CD1c-positive myeloid dendritic cell (primary cell): Measurements from ENCODE around the gene KLF13.

Experiments used
- DNase-seq: peaks from one replicate; pipeline ENCODE4 v3.0.0-alpha.2; 2016; ENCODE audit errors: extremely low spot score

Gene KLF13

DNA sequence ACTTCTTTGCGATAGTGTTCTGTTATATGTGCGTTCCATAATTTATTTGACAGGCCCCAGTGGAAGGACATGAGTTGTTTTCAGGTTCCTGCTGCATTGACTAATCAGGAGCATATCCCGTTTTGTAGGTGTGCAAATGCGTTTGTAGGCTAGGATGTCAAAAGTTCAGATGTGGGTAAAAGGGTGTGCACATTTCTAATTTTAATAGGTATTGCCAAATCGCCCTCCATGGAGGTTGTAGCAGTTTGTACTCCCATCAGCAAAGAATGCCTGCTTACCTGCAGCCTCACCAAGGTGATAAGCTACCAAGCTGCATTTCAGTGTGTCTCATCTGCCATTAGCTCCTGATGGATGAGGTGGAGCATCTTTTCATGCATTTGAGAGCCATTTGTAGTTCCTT, 36.3 kb downstream of the KLF13 start:
- DNase-seq = no peak

DNA sequence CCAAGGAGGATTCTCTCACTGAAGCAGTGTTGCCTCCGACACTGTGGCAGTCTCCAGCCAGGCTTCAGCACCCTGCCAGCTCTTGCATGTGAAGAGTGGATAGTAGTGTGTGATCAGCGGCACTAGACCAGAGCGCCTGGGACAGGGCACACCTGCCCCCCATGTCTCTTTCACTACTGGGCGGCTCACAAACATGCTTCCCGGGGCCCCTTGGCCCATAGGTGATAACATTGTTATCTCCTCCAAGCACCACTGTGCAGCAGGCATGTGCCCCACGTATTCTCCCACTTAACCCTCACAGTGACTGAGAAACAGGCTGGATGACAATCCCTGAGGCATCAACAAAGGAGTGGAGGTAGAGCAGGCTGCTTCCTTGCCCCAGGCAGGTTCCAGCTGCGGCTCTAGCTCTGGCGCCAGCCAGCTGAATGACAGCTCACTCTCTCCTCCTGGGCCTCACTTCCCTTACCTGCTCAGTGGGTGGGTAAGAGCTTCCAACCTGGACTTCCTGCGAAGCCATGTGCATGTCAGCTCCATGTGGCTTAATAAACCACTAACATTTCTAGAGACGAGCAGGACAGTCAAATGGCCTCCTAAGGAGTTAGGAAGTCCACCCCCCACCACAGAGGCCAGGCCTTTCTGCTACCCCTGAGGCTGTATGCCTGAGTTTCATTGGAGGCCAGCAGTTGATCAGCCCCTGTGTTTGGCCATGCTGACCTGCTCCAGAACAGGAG, 37.8 kb downstream of the KLF13 start:
- no peak for DNase-seq

GRCh38 chr15:31365032-31365654, 38.5 kb downstream of the KLF13 start:
- no peak for DNase-seq

- peak; percentile 83 for DNase-seq
Observed at GRCh38 chr15:31365655-31366127, 39.1 kb downstream of the KLF13 start.

DNA sequence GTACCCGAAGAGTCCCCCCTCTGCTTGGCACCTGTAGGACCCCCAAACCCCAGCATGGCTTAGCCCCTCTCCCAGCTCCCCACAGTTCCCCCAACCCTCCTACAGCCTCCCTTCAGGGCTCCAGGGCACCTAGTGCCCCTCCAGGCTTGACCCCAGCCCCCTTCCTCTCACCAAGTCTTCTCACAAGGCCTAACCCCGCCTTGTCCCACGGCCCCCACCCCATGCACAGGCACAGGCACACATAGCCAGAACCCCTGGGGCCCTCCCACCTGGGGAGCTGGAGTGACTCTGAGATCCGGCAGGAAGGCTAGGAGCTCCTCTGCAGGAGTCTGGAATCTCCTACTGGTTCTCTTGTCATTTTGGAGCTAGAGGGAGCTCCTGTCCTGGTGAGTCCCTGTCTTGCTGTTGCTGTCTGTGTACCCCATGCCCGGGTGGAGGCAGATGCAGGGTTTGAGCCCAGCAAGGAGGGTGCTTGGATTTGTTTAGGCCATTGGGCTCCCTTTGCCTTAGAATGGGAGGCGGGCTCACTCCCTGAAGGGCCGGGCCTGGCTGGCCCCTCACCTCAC, 39.6 kb downstream of the KLF13 start:
- no peak for DNase-seq

DNA sequence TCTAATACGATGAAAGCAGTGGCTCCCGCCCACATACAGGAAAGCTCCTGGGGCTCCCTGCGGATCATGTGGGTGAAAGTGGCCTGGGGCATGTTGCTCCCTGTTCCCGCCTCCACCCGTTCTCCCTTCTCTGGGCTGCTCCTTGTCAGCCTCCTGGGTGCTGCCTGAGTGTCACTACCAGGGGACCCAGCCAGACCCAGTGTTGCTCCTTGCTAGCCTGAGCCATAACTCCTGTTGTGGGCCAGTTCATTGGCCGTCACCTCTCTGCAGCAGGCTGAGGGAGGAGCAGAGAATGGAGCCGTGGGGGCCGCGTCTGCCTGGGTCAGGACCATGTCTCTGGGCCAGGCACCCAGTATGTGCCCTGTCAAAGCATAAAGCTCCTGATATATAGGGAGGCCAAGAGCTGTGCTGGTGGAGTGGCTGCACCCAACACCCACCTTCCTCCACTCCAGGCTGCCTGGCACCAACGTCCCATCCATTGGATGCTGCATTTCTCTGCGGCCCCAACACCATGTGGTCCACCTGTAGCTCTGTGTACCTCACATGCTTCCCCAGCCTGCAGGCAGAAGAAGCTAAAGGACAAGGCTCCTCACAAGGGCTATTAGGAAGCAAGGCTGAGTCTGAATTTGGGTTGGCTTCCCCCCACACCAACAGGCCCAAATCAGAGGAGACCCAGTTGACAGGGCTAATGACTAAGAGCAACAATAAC, 40.5 kb downstream of the KLF13 start:
- no peak for DNase-seq

- DNase-seq = no peak
Observed at GRCh38 chr15:31367730-31368344, 41.2 kb downstream of the KLF13 start.

DNA sequence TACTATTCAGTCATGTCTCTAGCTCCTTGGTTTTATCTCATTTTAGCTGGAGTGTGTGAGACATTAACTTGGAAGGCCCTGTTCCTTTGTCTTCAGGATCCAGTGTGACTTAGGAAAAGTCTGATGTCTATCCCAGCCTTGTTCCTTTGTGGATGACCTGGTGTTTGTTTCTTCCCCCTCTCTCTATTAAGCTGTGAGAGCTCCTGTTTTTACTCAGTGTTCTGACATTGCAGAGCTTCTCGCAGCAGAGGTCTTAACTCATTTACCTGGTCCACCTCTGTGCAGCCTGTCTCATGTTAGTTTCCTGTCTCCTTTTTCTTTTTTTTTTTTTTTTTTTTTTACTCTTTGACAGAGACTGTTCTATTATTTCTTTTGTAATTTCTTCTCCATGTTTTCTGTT, 43.1 kb downstream of the KLF13 start:
- DNase-seq = no peak

- no peak for DNase-seq
Observed at GRCh38 chr15:31371520-31372240, 45.0 kb downstream of the KLF13 start.

DNA sequence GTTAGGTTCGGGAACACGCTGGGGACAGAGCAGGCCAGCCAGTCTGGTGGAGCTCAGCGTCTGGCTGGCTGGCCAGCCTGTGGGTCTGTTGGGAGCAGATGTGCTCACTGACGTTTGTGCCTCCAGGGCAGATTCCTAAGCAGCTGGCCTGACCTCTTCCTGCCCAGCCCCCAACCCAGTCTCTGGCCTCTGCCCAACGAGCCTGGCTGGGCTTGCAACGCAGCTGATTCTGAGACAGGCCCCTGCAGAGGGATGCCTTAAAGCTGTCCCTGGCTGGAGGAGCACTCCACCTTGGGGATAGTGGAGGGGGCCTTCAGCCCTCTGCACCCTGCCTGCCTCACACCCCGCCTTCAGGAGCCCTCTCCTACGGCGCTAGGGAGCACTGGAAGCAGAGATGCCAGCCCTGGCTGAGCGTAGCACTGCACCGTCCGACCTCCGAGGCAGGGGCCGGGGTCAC, 46.0 kb downstream of the KLF13 start:
- DNase-seq = no peak

DNA sequence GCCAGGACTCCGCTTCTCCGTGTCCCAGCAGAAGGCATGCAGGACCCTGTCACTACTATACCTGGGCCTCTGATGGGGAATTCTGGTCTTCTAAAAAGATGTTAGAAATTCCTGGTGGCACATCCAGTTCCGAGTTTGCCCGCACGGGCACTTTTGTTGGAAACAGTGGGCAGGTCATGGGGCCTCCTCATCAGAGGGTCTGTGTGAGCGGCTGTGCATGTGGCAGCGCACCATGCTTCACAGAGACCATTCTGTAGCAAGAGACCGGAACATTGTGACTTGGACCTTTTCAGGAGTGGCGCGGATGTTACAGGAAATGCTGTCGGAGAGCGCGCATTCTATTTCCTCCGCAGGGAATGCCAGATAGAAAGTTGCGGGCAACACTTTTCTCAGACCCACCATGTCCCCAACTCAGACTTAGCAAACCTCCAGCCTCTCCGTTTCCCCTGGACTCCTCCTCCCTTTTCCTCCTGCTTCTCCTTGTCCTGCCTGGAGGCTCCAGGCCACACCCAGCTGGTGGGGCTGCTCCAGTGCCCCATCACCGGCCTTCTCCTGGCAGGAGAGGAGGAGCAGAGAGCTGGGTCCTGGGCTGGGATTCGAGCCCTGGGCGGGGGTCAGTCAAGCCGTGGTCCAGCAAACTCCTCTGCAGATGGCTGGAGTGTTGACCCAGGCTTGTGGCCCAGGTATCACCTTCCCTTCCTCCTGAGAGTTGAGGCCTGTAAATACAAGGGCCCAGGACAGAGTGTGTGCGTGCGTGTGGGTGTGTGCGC, 46.6 kb downstream of the KLF13 start:
- DNase-seq = no peak

DNA sequence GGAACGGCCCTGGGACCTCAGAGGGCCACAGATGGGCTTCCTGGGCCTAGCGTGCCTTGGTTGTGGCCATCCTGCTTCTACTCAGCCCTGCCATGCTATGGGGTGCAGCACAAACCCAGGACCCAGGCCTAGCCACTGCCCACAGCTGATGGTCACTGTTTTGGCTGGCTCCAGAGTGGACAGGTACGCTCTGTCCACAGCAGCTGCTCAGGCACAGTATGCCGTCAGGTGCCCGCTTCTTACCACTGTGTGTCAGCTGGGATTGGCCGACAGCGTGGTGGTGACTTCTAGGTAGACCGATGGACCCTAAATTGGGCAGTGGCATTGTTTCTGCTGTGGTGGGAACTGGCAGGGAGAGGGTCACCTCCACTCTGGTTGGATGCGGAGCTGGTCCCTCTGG, 47.3 kb downstream of the KLF13 start:
- DNase-seq = no peak

DNA sequence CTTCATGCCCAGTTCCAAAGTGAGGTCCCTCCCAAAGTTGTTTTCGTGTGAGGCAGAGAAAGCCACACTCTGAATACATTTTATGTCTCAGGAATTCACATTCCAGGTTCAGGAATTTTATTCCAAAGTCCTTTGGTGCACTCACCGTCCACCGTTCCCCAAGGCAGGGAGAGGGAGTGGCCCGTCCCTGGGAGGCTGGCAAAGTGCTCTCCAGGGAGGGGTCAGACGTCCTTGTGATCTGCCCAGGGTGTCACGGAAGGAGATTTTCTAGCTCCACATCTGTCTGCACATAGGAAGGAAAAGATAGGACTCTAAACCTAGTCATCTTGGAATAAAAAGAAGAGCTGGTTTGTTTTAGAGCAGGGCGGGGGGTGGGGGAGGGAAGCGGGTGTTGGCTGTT, 47.9 kb downstream of the KLF13 start:
- no peak for DNase-seq

GRCh38 chr15:31374986-31375385, 48.4 kb downstream of the KLF13 start:
- no peak for DNase-seq

DNA sequence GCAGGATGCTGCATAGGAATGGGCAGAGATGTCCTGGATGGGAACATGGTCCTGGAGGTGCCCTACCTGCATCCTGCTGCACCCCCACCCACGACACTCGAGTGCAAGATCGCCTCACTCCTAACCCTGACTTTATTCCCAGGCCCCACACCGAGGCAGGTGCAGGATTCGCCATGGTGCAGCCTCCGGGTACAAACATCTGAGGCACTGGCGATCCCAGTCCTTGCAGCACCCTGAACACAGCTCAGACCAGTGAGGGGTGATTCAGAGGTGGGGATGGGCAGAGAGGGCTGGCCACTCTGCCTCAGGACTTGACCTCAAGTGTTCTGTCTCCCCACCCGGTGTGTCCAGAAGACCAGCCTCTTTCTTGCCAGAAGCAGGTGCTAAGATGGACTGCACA, 49.1 kb downstream of the KLF13 start:
- no peak for DNase-seq

- DNase-seq = no peak
Observed at GRCh38 chr15:31376511-31376910, 49.9 kb downstream of the KLF13 start.

DNA sequence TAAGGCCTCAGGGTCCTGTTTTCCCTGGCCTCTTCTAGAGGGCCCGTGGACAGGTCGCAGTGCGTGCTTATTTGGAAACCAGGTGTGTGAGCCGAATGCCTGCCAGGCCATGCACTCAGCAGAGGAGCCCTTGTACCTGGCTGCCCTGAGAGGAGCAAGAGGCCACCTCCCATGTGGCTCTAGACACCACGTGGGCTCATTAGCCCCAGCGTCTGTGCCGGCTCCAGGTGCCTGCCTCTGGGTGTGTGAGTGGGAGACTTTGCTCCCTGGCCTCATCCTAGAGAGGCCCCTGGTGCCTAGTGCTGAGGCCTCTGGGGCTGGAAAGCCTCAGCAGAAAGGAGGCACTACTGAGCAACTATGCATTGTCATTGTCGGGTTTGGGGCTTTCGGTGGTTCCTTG, 50.4 kb downstream of the KLF13 start:
- no peak for DNase-seq

- DNase-seq = no peak
Observed at GRCh38 chr15:31378363-31378903, 51.8 kb downstream of the KLF13 start.

- no peak for DNase-seq
Observed at GRCh38 chr15:31379042-31379441, 52.4 kb downstream of the KLF13 start.

DNA sequence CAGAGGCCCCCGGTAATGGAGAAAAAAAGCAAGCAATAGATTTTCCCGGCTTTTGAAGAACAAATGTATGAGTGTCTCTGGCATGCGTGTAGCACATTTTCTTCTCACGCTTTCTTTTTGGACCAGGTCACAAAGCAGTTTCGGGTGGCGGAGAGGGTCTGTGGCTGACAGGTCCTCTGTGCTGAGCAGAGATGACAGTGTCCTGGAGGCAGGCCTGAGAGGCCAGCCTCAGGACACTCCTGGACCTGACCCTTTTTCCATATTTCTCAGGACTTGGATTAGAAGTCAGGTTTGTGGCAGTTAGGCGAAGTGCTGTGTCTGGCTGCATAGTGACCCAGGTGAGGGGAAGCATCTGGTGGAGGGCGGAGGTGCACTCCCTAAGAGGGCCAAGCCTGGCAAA, 52.9 kb downstream of the KLF13 start:
- DNase-seq = no peak
